Fibroblast of skin of right quadriceps (primary cell): ENCODE results near the gene CDIPT.
"Not testable (repeated sequence)": the region's sequence is repeated elsewhere in the genome, so short reads cannot be mapped to it uniquely, and the experiment has no call there.

Experiments
- DNase-seq: peaks from one replicate; pipeline ENCODE4 v3.0.0-alpha.2; 2013

The CDIPT gene

DNA sequence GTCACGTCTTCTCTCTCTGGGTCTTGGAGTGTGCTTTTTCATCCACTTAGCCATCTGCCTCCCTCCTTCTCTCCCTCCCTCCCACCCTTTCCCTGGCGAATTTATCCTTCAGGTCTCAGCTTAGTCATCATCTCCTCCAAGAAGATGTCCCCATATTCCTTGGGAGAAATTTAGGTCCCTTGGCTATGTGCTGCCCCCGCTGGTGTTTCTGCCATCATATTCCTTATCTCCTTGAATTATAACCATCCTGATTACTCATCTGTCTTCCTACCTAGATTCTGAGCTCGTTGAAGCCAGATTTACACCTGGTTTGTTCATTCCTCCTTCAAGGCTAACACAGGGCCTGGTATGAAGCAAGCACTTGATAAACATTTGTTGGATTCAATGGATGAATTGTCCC lies 31.3 kb upstream of the CDIPT start:
- DNase-seq, result no peak

DNA sequence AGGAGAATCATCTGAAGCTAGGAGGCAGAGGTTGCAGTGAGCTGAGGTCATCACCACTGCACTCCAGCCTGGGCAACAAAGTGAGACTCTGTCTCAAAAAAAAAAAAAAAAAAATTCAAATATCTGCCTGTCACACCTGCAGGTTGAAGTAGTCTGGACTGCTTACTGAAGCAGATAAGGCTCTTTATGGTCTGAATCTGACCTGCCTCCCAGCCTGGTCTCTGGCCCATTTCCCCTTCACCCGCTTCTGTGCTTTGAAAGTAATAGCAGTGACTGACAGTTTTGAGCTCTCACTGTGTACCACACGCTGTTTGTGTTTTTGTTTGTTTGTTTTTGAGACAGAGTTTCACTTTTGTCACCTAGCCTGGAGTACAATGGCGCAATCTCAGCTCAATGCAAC lies 30.5 kb upstream of the CDIPT start:
- DNase-seq, result no peak

GRCh38 chr16:29892458-29892813 lies 29.4 kb upstream of the CDIPT start:
- DNase-seq, result no peak

GRCh38 chr16:29891525-29892457 lies 28.8 kb upstream of the CDIPT start:
- no peak for DNase-seq

DNA sequence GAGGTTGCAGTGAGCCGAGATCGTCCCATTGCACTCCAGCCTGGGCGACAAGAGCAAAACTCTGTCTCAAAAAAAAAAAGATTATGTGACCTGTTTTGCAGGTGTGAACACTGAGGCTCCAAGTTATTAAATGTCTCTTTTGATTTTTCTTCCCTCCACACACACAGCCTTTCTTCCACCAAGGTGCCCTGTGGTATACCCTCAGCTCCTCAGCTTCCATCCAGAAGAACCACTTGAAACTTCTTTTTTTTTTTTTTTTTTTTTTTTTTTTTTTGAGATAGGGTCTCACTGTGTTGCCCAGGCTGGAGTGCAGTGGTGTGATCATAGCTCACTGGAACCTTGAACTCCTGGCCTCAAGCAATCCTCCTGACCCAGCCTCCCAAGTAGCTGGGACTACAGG lies 26.3 kb upstream of the CDIPT start:
- DNase-seq, result not testable (repeated sequence)

DNA sequence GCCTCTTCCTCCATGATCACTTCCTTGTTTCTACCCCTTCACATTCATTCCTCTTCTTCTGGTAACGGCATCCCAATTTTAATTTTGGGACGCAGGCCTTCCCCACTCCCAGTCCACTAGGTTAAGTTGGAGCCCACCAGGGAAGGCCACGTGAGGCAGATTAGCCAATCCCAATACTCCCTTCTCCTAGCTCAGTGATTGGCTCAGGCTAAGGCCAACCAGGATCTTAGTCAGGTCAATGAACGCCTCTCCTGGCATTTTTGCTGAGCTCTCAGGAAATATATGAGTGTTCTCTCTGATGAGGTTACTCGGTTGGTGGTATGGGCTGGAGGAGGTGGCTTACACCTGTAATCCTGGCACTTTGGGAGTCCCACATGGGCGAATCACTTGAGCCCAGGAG lies 21.0 kb upstream of the CDIPT start:
- DNase-seq, result no peak

GRCh38 chr16:29881050-29881449 lies 18.0 kb upstream of the CDIPT start:
- no peak for DNase-seq

DNA sequence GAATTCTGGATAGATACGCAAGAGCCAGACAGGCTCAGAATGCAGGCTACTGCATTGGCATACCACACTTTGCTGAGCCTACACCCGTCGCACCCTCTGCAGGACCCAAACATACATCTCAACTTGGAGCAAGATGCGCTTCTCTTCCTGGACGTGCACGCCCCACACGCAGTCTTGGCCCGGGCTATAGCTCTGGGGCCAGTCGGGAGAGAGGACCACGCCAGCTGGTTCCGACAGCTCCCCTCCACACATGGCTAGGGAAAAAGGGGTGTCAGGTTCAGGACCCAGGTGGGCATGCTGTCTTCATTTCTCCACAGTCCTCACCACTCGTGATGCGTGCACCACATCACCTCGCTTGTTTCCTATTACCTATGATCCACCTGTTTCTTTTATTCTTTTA lies 15.1 kb upstream of the CDIPT start:
- DNase-seq, result no peak

- peak; percentile 39 for DNase-seq
Observed at GRCh38 chr16:29877266-29877961, 14.4 kb upstream of the CDIPT start.

GRCh38 chr16:29876594-29877249 lies 13.7 kb upstream of the CDIPT start:
- no peak for DNase-seq

- DNase-seq, result no peak
Observed at GRCh38 chr16:29876217-29876593, 13.2 kb upstream of the CDIPT start.

- DNase-seq, result no peak
Observed at GRCh38 chr16:29875206-29875605, 12.2 kb upstream of the CDIPT start.

- DNase-seq, result no peak
Observed at GRCh38 chr16:29873319-29873718, 10.3 kb upstream of the CDIPT start.

GRCh38 chr16:29871822-29872546 lies 9.0 kb upstream of the CDIPT start:
- no peak for DNase-seq

GRCh38 chr16:29869067-29869466 lies 6.0 kb upstream of the CDIPT start:
- DNase-seq, result not testable (repeated sequence)

DNA sequence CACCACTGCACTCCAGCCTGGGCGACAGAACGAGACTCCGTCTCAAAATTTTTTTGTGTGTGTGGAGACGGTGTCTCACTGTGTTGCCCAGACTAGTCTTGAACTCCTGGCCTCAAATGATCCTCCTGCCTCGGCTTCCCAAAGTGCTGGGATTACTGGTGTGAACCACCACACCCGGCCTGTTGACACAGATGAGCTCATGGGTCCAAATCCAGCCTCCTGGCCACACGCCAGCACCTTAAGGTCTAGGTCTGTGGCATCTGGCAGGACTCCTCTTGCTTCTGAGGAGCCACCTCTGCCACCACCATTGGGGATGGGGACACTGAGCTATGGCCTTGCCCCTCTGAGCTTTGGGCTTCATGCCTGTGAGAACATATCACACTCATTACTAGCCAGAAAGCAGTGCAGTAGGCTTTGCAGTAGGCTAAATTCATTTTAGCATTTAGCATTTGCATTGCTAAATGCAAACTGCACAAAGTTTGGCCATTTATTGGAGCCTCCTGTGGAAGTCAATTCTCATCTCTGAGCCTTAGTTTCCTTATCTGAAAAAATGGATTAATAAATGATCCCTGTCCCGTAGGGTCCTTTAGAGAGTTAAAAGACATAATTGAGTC lies 5.5 kb upstream of the CDIPT start:
- no peak for DNase-seq

- DNase-seq, result no peak
Observed at GRCh38 chr16:29864205-29864604, 1.2 kb upstream of the CDIPT start.

DNA sequence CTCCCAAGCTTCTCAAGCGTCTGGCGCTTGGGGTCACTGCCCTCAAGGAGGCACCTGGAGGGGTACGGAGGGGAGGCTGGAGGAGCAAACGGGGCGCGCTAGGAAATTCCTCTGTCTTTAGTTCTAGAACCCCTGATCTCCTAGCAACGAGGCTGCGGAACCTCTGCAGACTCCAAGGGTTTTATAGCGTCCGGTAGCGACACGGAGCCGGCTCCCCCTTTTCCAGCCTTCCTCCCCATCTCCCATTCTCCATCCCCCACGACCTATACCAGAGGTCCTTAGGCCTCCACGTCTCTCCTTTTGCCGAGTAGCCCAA lies 601 bp upstream of the CDIPT start:
- no peak for DNase-seq

- no peak for DNase-seq
Observed at GRCh38 chr16:29862383-29862883, 593 bp downstream of the CDIPT start.

GRCh38 chr16:29860218-29860617 lies 2.8 kb downstream of the CDIPT start:
- no peak for DNase-seq

DNA sequence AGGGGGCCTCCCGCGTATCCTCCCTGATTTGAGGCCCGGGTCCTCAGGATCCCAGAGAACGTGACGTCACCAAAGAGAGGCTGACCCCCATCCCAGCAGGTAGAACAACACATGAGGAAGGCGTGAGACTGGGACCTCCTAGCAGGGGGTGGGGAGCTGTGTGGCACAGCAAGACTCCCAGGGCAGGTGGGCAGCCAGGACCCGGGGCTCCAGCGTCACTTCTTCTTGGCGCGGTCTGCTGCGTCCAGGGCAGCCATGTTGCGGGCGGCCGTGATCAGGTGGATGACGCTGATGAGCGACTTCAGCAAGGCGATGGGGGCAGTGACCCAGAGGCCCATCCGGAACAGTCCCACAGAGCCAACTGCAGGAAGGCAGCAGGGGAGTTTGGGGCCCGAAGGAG lies 4.1 kb downstream of the CDIPT start:
- no peak for DNase-seq

DNA sequence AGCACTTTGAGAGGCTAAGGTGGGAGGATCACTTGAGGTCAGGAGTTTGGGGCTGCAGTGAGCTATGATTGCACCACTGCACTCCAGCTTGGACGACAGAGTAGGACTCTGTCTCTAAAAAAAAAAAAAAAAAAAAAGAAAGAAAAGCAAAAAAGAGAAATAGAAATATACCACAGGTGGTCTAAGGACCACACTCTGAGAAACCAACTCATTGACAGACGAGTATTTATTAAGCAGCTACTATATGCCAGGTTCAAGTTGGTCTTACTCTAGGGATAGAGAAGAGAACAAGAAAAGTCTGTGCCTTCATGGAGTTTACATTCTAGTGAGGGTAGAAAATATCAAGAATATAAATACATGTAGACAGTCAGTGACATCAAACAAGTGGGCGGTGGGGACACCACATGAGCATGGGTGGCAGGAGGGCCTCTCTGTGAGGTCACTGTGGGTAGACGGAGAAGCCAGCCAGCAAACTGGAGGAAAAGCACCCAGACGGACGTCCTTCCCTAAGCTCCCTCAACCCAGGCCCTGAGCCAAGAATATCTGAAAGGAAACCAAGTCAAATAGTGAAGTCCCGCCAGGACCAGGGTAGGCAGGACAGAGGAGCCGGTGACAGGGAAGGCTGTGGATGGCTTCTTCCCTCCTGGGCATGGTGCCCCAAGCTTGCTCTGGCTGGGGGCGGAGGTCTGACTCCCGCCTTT lies 4.7 kb downstream of the CDIPT start:
- no peak for DNase-seq
